ENCODE results near the gene TNS3. TPM values are rescaled to one million over a fixed set of nuclear protein-coding genes. Genes with fewer than 3 reads are reported as not detected.

The TNS3 gene
- total RNA-seq, 1 donor from 2014 or later, result 92.9 TPM

GRCh38 chr7:47617131-47617530 is 35.2 kb upstream of the TNS3 start:
- H3K4me1 Mint-ChIP-seq (ENCODE audit: low read depth, unreplicated experiment), result no peaks in the 10 kb centered on the region
- no peak overlapping the region for H3K4me3 Mint-ChIP-seq (ENCODE audit: unreplicated experiment)
- H3K36me3 Mint-ChIP-seq (ENCODE audit: low read depth, unreplicated experiment), result no peaks in the 10 kb centered on the region
- Histone ChIP-seq H3K9me3 (ENCODE audit: insufficient read depth, low read depth, low read length) (no peaks in the 10 kb centered on the region), H3K79me2 (ENCODE audit: insufficient read depth, low read length) (no peaks in the 10 kb centered on the region), H2AFZ (ENCODE audit: low read depth, low read length) (no peak overlapping the region), H3K27ac (ENCODE audit: low read depth, low read length) (no peak overlapping the region), H3K9ac (ENCODE audit: low read length) (no peak overlapping the region), H3K4me2 (ENCODE audit: low read length) (no peak overlapping the region), H4K20me1 (ENCODE audit: insufficient read depth, low read length) (no peaks in the 10 kb centered on the region), H3K27me3 (ENCODE audit: insufficient read depth, low read length) (no peaks in the 10 kb centered on the region), H3K4me3 (ENCODE audit: insufficient read depth, low read depth, low read length) (no peak overlapping the region), H3K4me1 (ENCODE audit: insufficient read depth, low read length) (peaks cover 2% of the 10 kb centered on the region), H3K36me3 (ENCODE audit: insufficient read depth, low read length) (no peaks in the 10 kb centered on the region)
- FAIRE-seq (no peak), DNase-seq (ENCODE audit: low read depth) (no peak)
- TF ChIP-seq EZH2 (IDR thresholded peaks at IDR 0.05; ENCODE audit: insufficient read depth, low read length), result no peak
- no peak for TF ChIP-seq CTCF (IDR thresholded peaks at IDR 0.05; ENCODE audit: insufficient read depth, low read depth, low read length)
- H3K27ac Mint-ChIP-seq (ENCODE audit: unreplicated experiment), result no peak overlapping the region
- H3K27me3 Mint-ChIP-seq (ENCODE audit: low read depth, unreplicated experiment), result peaks cover 6% of the 10 kb centered on the region
- peaks cover 2% of the 10 kb centered on the region for H3K9me3 Mint-ChIP-seq (ENCODE audit: unreplicated experiment)

GRCh38 chr7:47614450-47614849 is 32.5 kb upstream of the TNS3 start:
- FAIRE-seq (no peak), DNase-seq (ENCODE audit: low read depth) (no peak)
- no peaks in the 10 kb centered on the region for H3K36me3 ChIP-seq (ENCODE audit: insufficient read depth, low read length)
- no peaks in the 10 kb centered on the region for H3K9me3 ChIP-seq (ENCODE audit: insufficient read depth, low read depth, low read length)
- H4K20me1 ChIP-seq (ENCODE audit: insufficient read depth, low read length), result no peaks in the 10 kb centered on the region
- no peak overlapping the region for H3K27ac Mint-ChIP-seq (ENCODE audit: unreplicated experiment)
- no peak overlapping the region for H2AFZ ChIP-seq (ENCODE audit: low read depth, low read length)
- no peaks in the 10 kb centered on the region for H3K9me3 Mint-ChIP-seq (ENCODE audit: unreplicated experiment)
- H3K27me3 ChIP-seq (ENCODE audit: insufficient read depth, low read length), result no peaks in the 10 kb centered on the region
- peaks cover 3% of the 10 kb centered on the region for H3K4me1 Mint-ChIP-seq (ENCODE audit: low read depth, unreplicated experiment)
- H3K27me3 Mint-ChIP-seq (ENCODE audit: low read depth, unreplicated experiment), result peaks cover 9% of the 10 kb centered on the region
- no peak overlapping the region for H3K4me2 ChIP-seq (ENCODE audit: low read length)
- no peak for TF ChIP-seq EZH2 (IDR thresholded peaks at IDR 0.05; ENCODE audit: insufficient read depth, low read length)
- TF ChIP-seq CTCF (IDR thresholded peaks at IDR 0.05; ENCODE audit: insufficient read depth, low read depth, low read length), result no peak
- H3K4me3 ChIP-seq (ENCODE audit: insufficient read depth, low read depth, low read length), result no peak overlapping the region
- H3K9ac ChIP-seq (ENCODE audit: low read length), result no peak overlapping the region
- peaks cover 12% of the 10 kb centered on the region for H3K4me1 ChIP-seq (ENCODE audit: insufficient read depth, low read length)
- H3K36me3 Mint-ChIP-seq (ENCODE audit: low read depth, unreplicated experiment), result no peaks in the 10 kb centered on the region
- H3K79me2 ChIP-seq (ENCODE audit: insufficient read depth, low read length), result no peaks in the 10 kb centered on the region
- no peak overlapping the region for H3K4me3 Mint-ChIP-seq (ENCODE audit: unreplicated experiment)
- H3K27ac ChIP-seq (ENCODE audit: low read depth, low read length), result no peak overlapping the region

GRCh38 chr7:47611045-47611511 is 29.2 kb upstream of the TNS3 start:
- Histone ChIP-seq H3K9me3 (ENCODE audit: insufficient read depth, low read depth, low read length) (no peaks in the 10 kb centered on the region), H3K4me3 (ENCODE audit: insufficient read depth, low read depth, low read length) (no peak overlapping the region), H3K27me3 (ENCODE audit: insufficient read depth, low read length) (no peaks in the 10 kb centered on the region), H3K4me1 (ENCODE audit: insufficient read depth, low read length) (peaks cover 12% of the 10 kb centered on the region), H3K27ac (ENCODE audit: low read depth, low read length) (no peak overlapping the region), H3K36me3 (ENCODE audit: insufficient read depth, low read length) (no peaks in the 10 kb centered on the region), H4K20me1 (ENCODE audit: insufficient read depth, low read length) (no peaks in the 10 kb centered on the region), H3K9ac (ENCODE audit: low read length) (no peak overlapping the region), H3K4me2 (ENCODE audit: low read length) (no peak overlapping the region), H3K79me2 (ENCODE audit: insufficient read depth, low read length) (no peaks in the 10 kb centered on the region), H2AFZ (ENCODE audit: low read depth, low read length) (no peak overlapping the region)
- FAIRE-seq, result no peak
- peaks cover 9% of the 10 kb centered on the region for H3K27me3 Mint-ChIP-seq (ENCODE audit: low read depth, unreplicated experiment)
- no peak overlapping the region for H3K27ac Mint-ChIP-seq (ENCODE audit: unreplicated experiment)
- no peaks in the 10 kb centered on the region for H3K36me3 Mint-ChIP-seq (ENCODE audit: low read depth, unreplicated experiment)
- H3K4me1 Mint-ChIP-seq (ENCODE audit: low read depth, unreplicated experiment), result peaks cover 5% of the 10 kb centered on the region
- TF ChIP-seq CTCF (IDR thresholded peaks at IDR 0.05; ENCODE audit: insufficient read depth, low read depth, low read length) (no peak), EZH2 (IDR thresholded peaks at IDR 0.05; ENCODE audit: insufficient read depth, low read length) (no peak)
- H3K9me3 Mint-ChIP-seq (ENCODE audit: unreplicated experiment), result no peaks in the 10 kb centered on the region
- no peak overlapping the region for H3K4me3 Mint-ChIP-seq (ENCODE audit: unreplicated experiment)
- no peak for DNase-seq (ENCODE audit: low read depth)
